Measurements from ENCODE around the gene UBAC2.

- TF ChIP-seq ZNF384 (IDR thresholded peaks at IDR 0.05) (no peak), ELF4 (IDR thresholded peaks at IDR 0.05) (no peak)
Observed at GRCh38 chr13:99311137-99311536, 110.5 kb downstream of the UBAC2 start.
